Measurements from ENCODE around the gene MTMR2.

- TF ChIP-seq POLR2A (IDR thresholded peaks at IDR 0.05; ENCODE audit: low read length) (no peak), GATA1 (IDR thresholded peaks at IDR 0.05; ENCODE audit: low read depth, low read length) (no peak)
Observed at GRCh38 chr11:95805869-95806268, 118.0 kb downstream of the MTMR2 start.
